ENCODE measurements around the gene ACOX2.

Gene ACOX2

DNA sequence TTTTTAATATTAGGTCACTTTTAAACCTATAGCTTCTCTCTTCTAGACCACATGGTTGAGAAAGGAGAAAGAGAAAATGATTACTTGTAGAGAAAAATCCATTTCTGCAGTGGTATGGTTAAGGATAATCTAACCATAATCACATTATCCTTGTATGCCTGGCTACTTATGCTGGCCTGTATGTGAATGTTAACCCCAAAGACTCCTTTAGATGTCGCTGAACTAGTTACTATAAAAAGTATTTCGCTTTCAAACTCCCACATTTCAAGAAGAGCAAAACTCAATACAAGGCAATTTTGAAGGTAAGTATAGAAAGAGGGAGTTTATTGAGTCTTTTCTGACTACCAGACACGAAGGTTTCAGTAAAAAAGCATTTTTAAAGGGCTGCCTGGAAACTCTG lies 42.9 kb downstream of the ACOX2 start:
- Histone ChIP-seq H3K27me3 (ENCODE audit: control insufficient read depth in 1 of 2, insufficient read depth in 2 of 2, low read length in 2 of 2) (no peaks in the 10 kb centered on the region), H3K9ac (ENCODE audit: low read length) (no peak overlapping the region), H3K4me1 (ENCODE audit: insufficient read depth, low read length) (peaks cover 53% of the 10 kb centered on the region), H3K27ac (ENCODE audit: low read depth, low read length) (no peak overlapping the region), H3K36me3 (ENCODE audit: insufficient read depth, low read length) (no peaks in the 10 kb centered on the region), H3K9me3 (ENCODE audit: low read length) (no peaks in the 10 kb centered on the region), H3K4me3 (ENCODE audit: low read depth in 1 of 2, low read length in 2 of 2) (no peak overlapping the region)

DNA sequence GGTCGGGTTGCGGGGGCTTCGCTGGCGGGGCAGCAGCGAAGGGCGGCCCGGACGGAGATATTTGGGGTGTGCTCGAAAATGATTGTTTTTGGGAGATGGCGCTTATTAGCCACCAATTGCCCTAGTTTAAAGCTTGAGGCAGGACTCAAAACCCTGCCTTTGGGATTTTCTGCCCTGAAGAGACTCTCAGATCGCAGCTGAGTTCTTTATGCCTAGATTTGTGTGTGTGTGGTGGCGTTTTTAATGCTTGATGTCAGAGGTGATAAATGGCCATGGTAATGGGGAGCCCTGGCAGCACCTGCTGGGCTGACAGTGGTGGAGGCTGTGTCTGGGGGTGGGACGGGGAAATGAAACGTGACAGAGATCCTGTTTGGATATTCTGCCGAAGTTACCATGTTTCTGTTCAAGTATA lies 44.5 kb downstream of the ACOX2 start:
- H3K9me3 ChIP-seq (ENCODE audit: low read length): no peaks in the 10 kb centered on the region
- H3K27ac ChIP-seq (ENCODE audit: low read depth, low read length): peak overlapping the region; percentile 71
- H3K9ac ChIP-seq (ENCODE audit: low read length): peak overlapping the region; percentile 68
- H3K4me3 ChIP-seq (ENCODE audit: low read depth in 1 of 2, low read length in 2 of 2): peak overlapping the region; percentile 70 to 91
- peaks cover 51% of the 10 kb centered on the region for H3K4me1 ChIP-seq (ENCODE audit: insufficient read depth, low read length)
- H3K27me3 ChIP-seq (ENCODE audit: control insufficient read depth in 1 of 2, insufficient read depth in 2 of 2, low read length in 2 of 2): no peaks in the 10 kb centered on the region
- no peaks in the 10 kb centered on the region for H3K36me3 ChIP-seq (ENCODE audit: insufficient read depth, low read length)

DNA sequence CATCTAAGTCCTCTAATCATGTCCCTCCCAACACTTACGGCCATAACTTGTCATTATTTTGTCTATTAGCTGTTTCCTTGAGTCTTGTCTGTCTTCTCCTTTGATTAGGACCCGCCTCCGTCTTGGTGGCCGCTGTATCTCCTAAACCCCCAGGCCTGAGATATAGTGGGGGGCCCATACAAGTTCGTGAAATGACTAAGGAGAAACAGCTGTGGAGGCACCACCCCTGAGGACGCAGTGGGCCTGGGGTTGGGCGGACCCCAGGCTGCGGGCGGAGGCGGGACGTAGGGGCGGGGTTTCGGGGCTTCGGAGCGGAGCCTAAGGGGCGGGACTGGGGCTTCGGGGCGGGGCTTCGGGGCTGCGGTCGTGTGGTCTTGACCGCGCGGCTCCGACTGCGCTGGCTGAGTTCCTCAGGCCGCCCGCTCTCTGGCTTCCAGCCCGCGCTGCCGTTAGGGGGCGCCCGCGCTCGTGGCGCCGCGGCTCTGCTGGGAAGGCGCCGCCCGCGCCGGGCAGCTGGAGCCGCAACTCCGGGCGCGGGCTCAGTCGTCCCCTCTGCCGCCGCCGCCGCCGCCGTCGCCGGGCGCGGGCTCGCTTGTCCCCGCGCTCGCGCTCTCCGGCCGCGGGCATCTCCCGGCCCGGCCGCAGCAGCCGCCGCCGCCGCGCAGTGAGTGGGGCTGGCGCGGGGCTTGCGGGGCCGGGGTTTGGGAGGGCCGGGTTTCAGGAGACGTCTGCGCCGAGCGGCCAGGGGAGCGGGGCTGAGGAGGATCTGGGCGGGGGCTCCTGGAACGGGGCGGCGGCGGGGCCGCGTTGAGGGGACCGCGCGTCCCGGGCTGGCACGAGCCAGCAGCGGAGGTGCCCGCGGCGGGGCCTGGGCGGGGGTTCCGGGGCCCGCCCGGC lies 45.2 kb downstream of the ACOX2 start, which contains the start of gene KCTD6:
Gene KCTD6 (plus strand): TSS at position 591 of the 897 bp plus-strand sequence. CDS start 6,660 bp downstream, outside the sequence.
- H3K9ac ChIP-seq (ENCODE audit: low read length): peak within 1 kb of the TSS; percentile 68
- peak within 1 kb of the TSS; percentile 70 to 91 for H3K4me3 ChIP-seq (ENCODE audit: low read depth in 1 of 2, low read length in 2 of 2)
- H3K27me3 ChIP-seq (ENCODE audit: control insufficient read depth in 1 of 2, insufficient read depth in 2 of 2, low read length in 2 of 2): no peaks in the 10 kb centered on the region
- no peaks in the 10 kb centered on the region for H3K36me3 ChIP-seq (ENCODE audit: insufficient read depth, low read length)
- peaks cover 43% of the 10 kb centered on the region for H3K4me1 ChIP-seq (ENCODE audit: insufficient read depth, low read length)
- peak within 1 kb of the TSS; percentile 76 for H3K27ac ChIP-seq (ENCODE audit: low read depth, low read length)
- H3K9me3 ChIP-seq (ENCODE audit: low read length): no peaks in the 10 kb centered on the region

- peak overlapping the region; percentile 76 for H3K27ac ChIP-seq (ENCODE audit: low read depth, low read length)
- no peak overlapping the region for H3K9ac ChIP-seq (ENCODE audit: low read length)
- H3K4me1 ChIP-seq (ENCODE audit: insufficient read depth, low read length): peaks cover 37% of the 10 kb centered on the region
- no peaks in the 10 kb centered on the region for H3K27me3 ChIP-seq (ENCODE audit: control insufficient read depth in 1 of 2, insufficient read depth in 2 of 2, low read length in 2 of 2)
- no peaks in the 10 kb centered on the region for H3K36me3 ChIP-seq (ENCODE audit: insufficient read depth, low read length)
- H3K9me3 ChIP-seq (ENCODE audit: low read length): no peaks in the 10 kb centered on the region
- peak overlapping the region; percentile 48 to 60 for H3K4me3 ChIP-seq (ENCODE audit: low read depth in 1 of 2, low read length in 2 of 2)
These were observed 46.0 kb downstream of the ACOX2 start for GRCh38 chr3:58490860-58491501.

- Histone ChIP-seq H3K4me3 (ENCODE audit: low read depth in 1 of 2, low read length in 2 of 2) (no peak overlapping the region), H3K36me3 (ENCODE audit: insufficient read depth, low read length) (no peaks in the 10 kb centered on the region), H3K27me3 (ENCODE audit: control insufficient read depth in 1 of 2, insufficient read depth in 2 of 2, low read length in 2 of 2) (no peaks in the 10 kb centered on the region), H3K9ac (ENCODE audit: low read length) (no peak overlapping the region), H3K4me1 (ENCODE audit: insufficient read depth, low read length) (peaks cover 20% of the 10 kb centered on the region), H3K27ac (ENCODE audit: low read depth, low read length) (no peak overlapping the region), H3K9me3 (ENCODE audit: low read length) (no peaks in the 10 kb centered on the region)
These were observed 48.0 kb downstream of the ACOX2 start for GRCh38 chr3:58488967-58489366.

DNA sequence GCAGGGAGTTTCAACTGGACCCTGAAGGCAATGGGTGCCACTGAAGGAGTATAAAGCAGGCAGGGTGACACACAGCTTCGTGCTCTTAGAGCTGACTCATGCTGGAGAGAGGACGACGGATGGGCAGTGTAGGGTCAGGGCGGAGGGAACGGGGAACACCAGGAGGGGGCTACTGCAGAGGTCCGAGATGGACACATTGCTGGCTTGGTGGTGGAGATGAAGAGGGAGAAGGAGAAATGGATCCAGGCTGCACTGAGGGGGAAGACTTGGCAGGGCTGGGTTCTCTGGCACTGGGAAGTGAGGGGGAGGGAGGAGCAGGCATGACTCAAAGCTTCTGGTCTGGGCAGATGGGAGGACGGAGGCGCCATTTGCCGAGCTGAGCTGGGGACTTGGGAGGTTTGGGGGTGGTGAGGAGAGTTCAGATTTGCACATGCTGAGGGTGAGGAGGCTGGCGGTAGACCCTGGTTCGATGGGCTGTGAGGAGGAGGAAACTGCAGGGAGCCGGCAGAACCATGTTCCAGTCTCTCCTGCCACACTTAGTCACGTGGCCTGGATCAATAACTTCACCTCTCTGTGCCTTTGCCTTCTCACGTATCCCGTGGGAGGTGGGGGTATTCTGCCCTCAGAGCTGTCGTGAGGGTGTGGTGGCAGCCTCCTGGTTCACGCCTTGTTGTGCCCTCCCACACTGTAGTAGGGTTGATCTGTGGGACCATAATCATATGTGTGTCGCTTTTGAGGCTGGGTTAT lies 49.7 kb downstream of the ACOX2 start:
- Histone ChIP-seq H3K4me3 (ENCODE audit: low read depth in 1 of 2, low read length in 2 of 2) (no peak overlapping the region), H3K27ac (ENCODE audit: low read depth, low read length) (no peak overlapping the region), H3K27me3 (ENCODE audit: control insufficient read depth in 1 of 2, insufficient read depth in 2 of 2, low read length in 2 of 2) (no peaks in the 10 kb centered on the region)

GRCh38 chr3:58485801-58486435 lies 51.1 kb downstream of the ACOX2 start:
- H3K9me3 ChIP-seq (ENCODE audit: low read length): no peaks in the 10 kb centered on the region
- H3K4me1 ChIP-seq (ENCODE audit: insufficient read depth, low read length): peaks cover 1% of the 10 kb centered on the region
- H3K27ac ChIP-seq (ENCODE audit: low read depth, low read length): no peak overlapping the region
- no peak overlapping the region for H3K4me3 ChIP-seq (ENCODE audit: low read depth in 1 of 2, low read length in 2 of 2)
- no peaks in the 10 kb centered on the region for H3K36me3 ChIP-seq (ENCODE audit: insufficient read depth, low read length)
- H3K27me3 ChIP-seq (ENCODE audit: control insufficient read depth in 1 of 2, insufficient read depth in 2 of 2, low read length in 2 of 2): no peaks in the 10 kb centered on the region
- no peak overlapping the region for H3K9ac ChIP-seq (ENCODE audit: low read length)

More for the DNA sequence above, 49.7 kb downstream of the ACOX2 start:
- Histone ChIP-seq H3K4me1 (ENCODE audit: insufficient read depth, low read length) (peaks cover 7% of the 10 kb centered on the region), H3K36me3 (ENCODE audit: insufficient read depth, low read length) (no peaks in the 10 kb centered on the region), H3K9me3 (ENCODE audit: low read length) (no peaks in the 10 kb centered on the region), H3K9ac (ENCODE audit: low read length) (no peak overlapping the region)

DNA sequence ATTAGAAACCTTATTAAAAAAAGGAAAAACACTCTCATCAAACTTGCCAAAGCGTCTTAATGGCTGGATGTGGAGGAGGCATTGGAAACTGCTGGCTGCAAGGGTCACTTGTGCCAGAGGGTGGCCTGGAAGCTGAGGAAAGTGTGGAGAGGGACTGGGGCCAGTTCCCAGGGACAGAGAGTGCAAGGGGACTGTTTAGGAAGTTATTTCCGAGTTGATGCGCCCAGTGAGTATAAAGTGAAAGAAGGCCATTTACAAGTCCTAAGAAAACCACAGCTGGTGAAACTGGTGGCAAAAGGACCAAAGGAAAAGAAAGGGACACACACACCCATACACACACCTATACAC lies 52.3 kb downstream of the ACOX2 start:
- Histone ChIP-seq H3K9ac (ENCODE audit: low read length) (no peak overlapping the region), H3K27me3 (ENCODE audit: control insufficient read depth in 1 of 2, insufficient read depth in 2 of 2, low read length in 2 of 2) (no peaks in the 10 kb centered on the region), H3K36me3 (ENCODE audit: insufficient read depth, low read length) (no peaks in the 10 kb centered on the region), H3K27ac (ENCODE audit: low read depth, low read length) (no peak overlapping the region), H3K4me1 (ENCODE audit: insufficient read depth, low read length) (no peaks in the 10 kb centered on the region), H3K9me3 (ENCODE audit: low read length) (no peaks in the 10 kb centered on the region), H3K4me3 (ENCODE audit: low read depth in 1 of 2, low read length in 2 of 2) (no peak overlapping the region)

- no peaks in the 10 kb centered on the region for H3K9me3 ChIP-seq (ENCODE audit: low read length)
- H3K36me3 ChIP-seq (ENCODE audit: insufficient read depth, low read length): no peaks in the 10 kb centered on the region
- H3K4me3 ChIP-seq (ENCODE audit: low read depth in 1 of 2, low read length in 2 of 2): no peak overlapping the region
- no peaks in the 10 kb centered on the region for H3K4me1 ChIP-seq (ENCODE audit: insufficient read depth, low read length)
- no peaks in the 10 kb centered on the region for H3K27me3 ChIP-seq (ENCODE audit: control insufficient read depth in 1 of 2, insufficient read depth in 2 of 2, low read length in 2 of 2)
- no peak overlapping the region for H3K9ac ChIP-seq (ENCODE audit: low read length)
- H3K27ac ChIP-seq (ENCODE audit: low read depth, low read length): no peak overlapping the region
These were observed 52.8 kb downstream of the ACOX2 start for GRCh38 chr3:58484045-58484721.

- Histone ChIP-seq H3K27ac (ENCODE audit: low read depth, low read length) (no peak overlapping the region), H3K9me3 (ENCODE audit: low read length) (no peaks in the 10 kb centered on the region), H3K9ac (ENCODE audit: low read length) (no peak overlapping the region), H3K4me1 (ENCODE audit: insufficient read depth, low read length) (no peaks in the 10 kb centered on the region), H3K36me3 (ENCODE audit: insufficient read depth, low read length) (no peaks in the 10 kb centered on the region), H3K4me3 (ENCODE audit: low read depth in 1 of 2, low read length in 2 of 2) (no peak overlapping the region), H3K27me3 (ENCODE audit: control insufficient read depth in 1 of 2, insufficient read depth in 2 of 2, low read length in 2 of 2) (no peaks in the 10 kb centered on the region)
These were observed 53.9 kb downstream of the ACOX2 start for GRCh38 chr3:58482917-58483636.

All from muscle layer of colon (tissue), 2 donors.